Activated CD4-positive, alpha-beta T cell treated with anti-CD3 and anti-CD28 coated beads, Interleukin-2, amount 50 U/mL, for 4 hours (primary cell): ENCODE results near the gene PRCP.

Experiments used
- DNase-seq, 2 experiments: peaks; one replicate each; pipeline ENCODE4 v3.0.0-alpha.2; 2020

The PRCP gene

GRCh38 chr11:82906931-82907330 is 6.7 kb upstream of the PRCP start:
- no peak for DNase-seq

GRCh38 chr11:82906236-82906635 is 6.0 kb upstream of the PRCP start:
- no peak for DNase-seq

- DNase-seq = no peak
Measured at GRCh38 chr11:82903843-82904586, 3.8 kb upstream of the PRCP start.

GRCh38 chr11:82902880-82903279 is 2.6 kb upstream of the PRCP start:
- no peak for DNase-seq

- no peak for DNase-seq
Measured at GRCh38 chr11:82901922-82902485, 1.8 kb upstream of the PRCP start.

- DNase-seq = peak; percentile 92
Measured at GRCh38 chr11:82901165-82901921, 1.1 kb upstream of the PRCP start, which contains the start of gene DDIAS. Gene DDIAS, plus strand, starts transcription at chr11:82901736. Its CDS starts 13,003 bp downstream, at chr11:82914739.

- no peak for DNase-seq
Measured at GRCh38 chr11:82899957-82900276, 313 bp downstream of the PRCP start.

GRCh38 chr11:82899186-82899820 is 927 bp downstream of the PRCP start:
- DNase-seq = no peak

- DNase-seq = no peak
Measured at GRCh38 chr11:82898241-82898640, 2.0 kb downstream of the PRCP start.

GRCh38 chr11:82896183-82896582 is 4.0 kb downstream of the PRCP start:
- DNase-seq = no peak

GRCh38 chr11:82895437-82896091 is 4.7 kb downstream of the PRCP start:
- DNase-seq = no peak

- no peak for DNase-seq
Measured at GRCh38 chr11:82892611-82893169, 7.5 kb downstream of the PRCP start.

- DNase-seq = no peak
Measured at GRCh38 chr11:82890936-82891335, 9.3 kb downstream of the PRCP start.

- no peak for DNase-seq
Measured at GRCh38 chr11:82890002-82890341, 10.3 kb downstream of the PRCP start.

GRCh38 chr11:82889133-82890001 is 10.9 kb downstream of the PRCP start:
- DNase-seq = no peak

GRCh38 chr11:82883853-82884252 is 16.4 kb downstream of the PRCP start:
- DNase-seq = no peak

- DNase-seq = no peak
Measured at GRCh38 chr11:82874646-82875523, 25.3 kb downstream of the PRCP start.

GRCh38 chr11:82873919-82874333 is 26.3 kb downstream of the PRCP start:
- DNase-seq = no peak

GRCh38 chr11:82872377-82873150 is 27.7 kb downstream of the PRCP start:
- no peak for DNase-seq

- no peak for DNase-seq
Measured at GRCh38 chr11:82871646-82872045, 28.6 kb downstream of the PRCP start.
